Karpas-422 (cell line): ENCODE data around the gene TRAF6. TPM values are rescaled to one million over a fixed set of nuclear protein-coding genes. Genes with fewer than 3 reads are reported as not detected.

ENCODE experiments used
- DNase-seq: peaks from one replicate; pipeline ENCODE4 v3.0.0-alpha.2; 2015
- H2AFZ ChIP-seq: fragments of 200-600 bp; sonication (generic); 2 replicates; pipeline ENCODE4 v1.6.1; 2014; ENCODE audit warnings: antibody characterized with exemption, low read length, mixed read lengths
- H3K27ac ChIP-seq: fragments of 200-600 bp; sonication (generic); 2 replicates; pipeline ENCODE4 v1.5.1; 2014; ENCODE audit warnings: mild to moderate bottlenecking, low read length, moderate library complexity
- H3K27me3 ChIP-seq: fragments of 200-600 bp; sonication (generic); 2 replicates; pipeline ENCODE4 v1.6.1; 2014; ENCODE audit warnings: low read length, mixed read lengths
- H3K36me3 ChIP-seq: fragments of 200-600 bp; sonication (generic); 2 replicates; pipeline ENCODE4 v1.6.1; 2014; ENCODE audit warnings: low read length, mixed read lengths; ENCODE audit not compliant: insufficient read depth
- H3K4me1 ChIP-seq: fragments of 200-600 bp; sonication (generic); 2 replicates; pipeline ENCODE4 v1.6.1; 2014; ENCODE audit warnings: mild to moderate bottlenecking, low read length, mixed read lengths
- H3K4me2 ChIP-seq: fragments of 200-600 bp; sonication (generic); 2 replicates; pipeline ENCODE4 v1.6.1; 2014; ENCODE audit warnings: low read length, low read depth, mild to moderate bottlenecking; ENCODE audit not compliant: poor library complexity, severe bottlenecking
- H3K4me3 ChIP-seq: fragments of 200-600 bp; sonication (generic); 2 replicates; pipeline ENCODE4 v1.5.1; 2014; ENCODE audit warnings: mild to moderate bottlenecking, antibody characterized with exemption, low read length, mixed read lengths
- H3K79me2 ChIP-seq: fragments of 200-600 bp; sonication (generic); 2 replicates; pipeline ENCODE4 v1.6.1; 2014; ENCODE audit warnings: mild to moderate bottlenecking, low read length, mixed read lengths
- H3K9ac ChIP-seq: fragments of 200-600 bp; sonication (generic); 2 replicates; pipeline ENCODE4 v1.6.0; 2014; ENCODE audit warnings: low read length
- H3K9me2 ChIP-seq: fragments of 200-600 bp; sonication (generic), shearing (Covaris generic); replicated peaks from 2 replicates; pipeline ENCODE4 v1.6.0; 2014; ENCODE audit warnings: mild to moderate bottlenecking, low read length, moderate library complexity; ENCODE audit not compliant: insufficient read depth
- H3K9me3 ChIP-seq: fragments of 300-700, 200-600 bp; sonication (generic); 2 replicates; pipeline ENCODE4 v1.6.1; 2014; ENCODE audit warnings: low read length, mixed read lengths
- H4K20me1 ChIP-seq: fragments of 200-600 bp; sonication (generic); 2 replicates; pipeline ENCODE4 v1.6.1; 2014; ENCODE audit warnings: mild to moderate bottlenecking, antibody characterized with exemption, low read length, low read depth; ENCODE audit not compliant: insufficient read depth
- total RNA-seq: library from RNA; depleted of rRNA; stranded (reverse); fragments of >200 nt; shearing (Covaris generic); gene quantifications from 2 replicates; pipeline ENCODE4 v1.2.3, GENCODE V29; 2014; ENCODE audit warnings: low replicate concordance

TRAF6 gene
- total RNA-seq, 1 experiment from 2014 or later, result 13.2 TPM

DNA sequence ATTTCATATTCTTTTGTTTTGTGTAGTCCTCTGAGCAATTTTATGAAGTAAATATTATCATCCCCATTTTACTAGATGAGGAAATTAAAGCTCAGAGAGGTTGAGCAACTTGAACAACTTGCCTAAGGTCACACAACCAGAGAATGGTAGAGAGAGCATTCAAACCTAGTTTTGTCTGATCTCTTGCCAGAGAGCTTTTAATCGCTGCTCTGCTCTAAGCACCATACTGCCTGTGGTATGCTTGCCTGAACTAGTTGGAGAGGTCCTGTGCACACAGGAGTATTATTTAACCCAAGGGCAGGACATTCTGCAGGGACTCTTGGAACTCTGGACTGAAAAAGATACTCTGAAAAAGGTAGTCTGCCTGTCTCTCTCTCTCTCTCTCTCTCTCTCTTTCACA, 38.5 kb downstream of the TRAF6 start:
- DNase-seq, result no peak
- H3K4me1 ChIP-seq, result no peaks in the 10 kb centered on the region
- H3K9me2 ChIP-seq, result no peaks in the 10 kb centered on the region
- H3K36me3 ChIP-seq, result no peaks in the 10 kb centered on the region
- no peaks in the 10 kb centered on the region for H4K20me1 ChIP-seq
- no peak overlapping the region for H3K4me3 ChIP-seq
- no peaks in the 10 kb centered on the region for H3K27me3 ChIP-seq
- H2AFZ ChIP-seq, result no peak overlapping the region
- no peak overlapping the region for H3K9ac ChIP-seq
- no peaks in the 10 kb centered on the region for H3K9me3 ChIP-seq
- H3K79me2 ChIP-seq, result no peaks in the 10 kb centered on the region
- H3K4me2 ChIP-seq, result no peak overlapping the region
- no peak overlapping the region for H3K27ac ChIP-seq

DNA sequence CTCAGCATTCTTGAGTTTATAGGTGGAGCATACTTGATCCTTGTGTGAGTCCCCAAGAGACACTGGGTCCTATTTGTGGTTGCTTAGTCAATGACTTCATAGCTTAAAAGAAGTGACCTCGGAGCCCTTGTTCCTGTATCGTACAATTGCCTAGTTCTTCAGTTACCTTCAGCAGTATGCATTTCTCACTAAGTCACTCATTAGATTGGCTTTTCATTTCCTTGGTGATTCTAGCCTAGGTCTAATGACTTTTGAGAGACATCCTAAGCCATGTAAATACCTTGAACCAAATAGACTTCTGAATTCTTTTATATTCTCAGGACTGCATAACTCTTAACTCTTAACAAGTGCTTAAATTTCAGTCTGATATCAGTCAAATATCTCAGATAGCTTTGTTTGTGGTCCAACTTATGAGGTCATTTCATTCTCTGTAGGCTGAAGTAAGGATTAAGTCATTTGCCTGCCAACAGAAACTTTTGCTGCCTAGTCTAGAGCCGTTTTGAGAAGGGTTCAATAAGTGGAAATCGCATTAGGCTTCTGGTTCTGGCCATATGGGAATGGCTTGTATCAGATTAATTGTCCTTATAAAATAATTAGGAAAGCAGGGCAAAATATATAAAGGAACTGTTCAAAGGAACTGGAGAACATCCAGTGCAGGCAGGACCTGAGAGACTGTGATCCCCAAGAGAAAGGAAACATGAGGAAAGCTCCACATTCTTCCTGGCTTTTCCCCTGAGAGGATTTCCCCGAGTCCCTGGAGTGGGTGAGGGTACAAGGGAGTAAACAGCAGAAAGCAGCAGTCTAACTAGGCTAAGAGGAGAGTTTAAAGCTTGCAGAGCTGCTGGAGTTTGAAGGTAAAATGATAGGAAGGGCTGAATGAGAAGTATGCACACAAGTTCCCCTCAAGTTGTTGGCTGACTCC, 39.9 kb downstream of the TRAF6 start:
- Histone ChIP-seq H3K9me3 (no peaks in the 10 kb centered on the region), H3K79me2 (no peaks in the 10 kb centered on the region), H3K4me2 (no peak overlapping the region), H3K4me1 (no peaks in the 10 kb centered on the region), H3K9me2 (no peaks in the 10 kb centered on the region), H4K20me1 (no peaks in the 10 kb centered on the region), H3K9ac (no peak overlapping the region), H3K27ac (no peak overlapping the region), H3K4me3 (no peak overlapping the region), H2AFZ (no peak overlapping the region), H3K36me3 (no peaks in the 10 kb centered on the region), H3K27me3 (no peaks in the 10 kb centered on the region)
- DNase-seq, result no peak

DNA sequence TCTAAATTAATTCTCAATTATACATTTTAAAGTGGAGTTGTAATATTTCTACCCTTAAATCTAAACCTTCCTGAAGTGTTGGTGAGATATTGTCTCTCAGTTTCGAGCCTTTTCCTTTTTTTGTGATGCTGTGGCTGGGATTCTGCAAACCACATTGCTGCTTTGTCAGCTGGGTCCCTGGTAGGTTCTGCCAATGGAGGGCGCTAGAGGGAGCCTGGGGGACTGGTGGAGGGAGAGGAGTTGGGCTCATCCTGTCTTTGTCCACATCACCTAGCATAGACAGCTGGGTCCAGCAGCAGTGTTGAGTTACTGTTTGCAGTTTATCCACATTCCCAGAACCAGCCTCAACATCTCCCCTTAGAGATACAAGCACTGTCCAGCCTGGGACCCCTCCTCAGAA, 41.0 kb downstream of the TRAF6 start:
- Histone ChIP-seq H3K79me2 (no peaks in the 10 kb centered on the region), H3K9ac (no peak overlapping the region), H3K4me3 (no peak overlapping the region), H3K9me2 (no peaks in the 10 kb centered on the region), H3K4me2 (no peak overlapping the region), H3K27me3 (no peaks in the 10 kb centered on the region), H2AFZ (no peak overlapping the region), H3K27ac (no peak overlapping the region), H3K9me3 (no peaks in the 10 kb centered on the region), H4K20me1 (no peaks in the 10 kb centered on the region), H3K4me1 (no peaks in the 10 kb centered on the region), H3K36me3 (no peaks in the 10 kb centered on the region)
- DNase-seq, result peak; percentile 73

DNA sequence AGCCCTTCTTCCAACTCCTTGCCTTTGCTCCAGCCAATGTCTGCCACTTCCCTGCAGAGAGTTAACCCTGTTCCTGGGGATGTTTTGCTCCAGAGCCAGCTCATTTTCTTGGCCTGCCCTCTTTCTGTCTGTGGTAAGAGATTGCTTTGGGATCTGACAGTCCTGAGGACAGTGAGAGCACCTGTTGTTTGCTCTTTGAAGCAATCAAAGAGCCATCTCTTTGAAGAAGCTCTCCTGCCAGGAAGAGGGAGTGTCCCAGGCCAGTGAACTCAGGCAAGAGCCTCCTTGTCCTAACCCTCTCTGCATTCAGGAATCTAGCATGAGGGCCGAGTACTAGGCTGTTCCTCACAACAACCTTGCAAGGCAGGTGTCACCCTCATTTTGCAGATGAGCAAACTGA, 42.2 kb downstream of the TRAF6 start:
- Histone ChIP-seq H3K9me3 (no peaks in the 10 kb centered on the region), H3K36me3 (no peaks in the 10 kb centered on the region), H3K27me3 (no peaks in the 10 kb centered on the region), H3K4me2 (no peak overlapping the region), H3K79me2 (no peaks in the 10 kb centered on the region), H2AFZ (no peak overlapping the region), H3K27ac (no peak overlapping the region), H3K4me3 (no peak overlapping the region), H3K4me1 (no peaks in the 10 kb centered on the region), H4K20me1 (no peaks in the 10 kb centered on the region), H3K9ac (no peak overlapping the region), H3K9me2 (no peaks in the 10 kb centered on the region)
- DNase-seq, result no peak

DNA sequence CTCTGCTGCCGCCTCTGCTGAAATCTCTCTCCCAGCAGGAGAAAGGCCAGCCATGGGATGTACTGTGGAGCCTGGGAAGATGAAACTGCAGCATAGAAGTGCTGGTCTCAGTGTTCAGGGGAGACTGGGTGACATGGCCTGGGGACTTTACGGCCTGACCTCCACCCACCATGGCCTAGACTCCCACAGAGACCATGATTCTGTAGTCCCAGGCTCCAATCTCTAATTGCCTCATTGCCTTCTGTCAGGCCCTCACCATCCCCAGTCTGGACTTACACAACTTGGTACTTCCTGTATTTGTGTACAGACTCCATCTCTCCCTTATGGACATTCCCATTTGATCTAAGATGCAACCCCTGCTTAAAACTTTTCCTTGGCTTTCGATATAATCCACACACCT, 43.1 kb downstream of the TRAF6 start:
- Histone ChIP-seq H3K9me2 (no peaks in the 10 kb centered on the region), H3K4me2 (no peak overlapping the region), H3K27me3 (no peaks in the 10 kb centered on the region), H3K9me3 (no peaks in the 10 kb centered on the region), H3K36me3 (no peaks in the 10 kb centered on the region), H3K4me1 (no peaks in the 10 kb centered on the region), H3K4me3 (no peak overlapping the region), H3K27ac (no peak overlapping the region), H4K20me1 (no peaks in the 10 kb centered on the region), H3K79me2 (no peaks in the 10 kb centered on the region), H2AFZ (no peak overlapping the region), H3K9ac (no peak overlapping the region)
- DNase-seq, result no peak

DNA sequence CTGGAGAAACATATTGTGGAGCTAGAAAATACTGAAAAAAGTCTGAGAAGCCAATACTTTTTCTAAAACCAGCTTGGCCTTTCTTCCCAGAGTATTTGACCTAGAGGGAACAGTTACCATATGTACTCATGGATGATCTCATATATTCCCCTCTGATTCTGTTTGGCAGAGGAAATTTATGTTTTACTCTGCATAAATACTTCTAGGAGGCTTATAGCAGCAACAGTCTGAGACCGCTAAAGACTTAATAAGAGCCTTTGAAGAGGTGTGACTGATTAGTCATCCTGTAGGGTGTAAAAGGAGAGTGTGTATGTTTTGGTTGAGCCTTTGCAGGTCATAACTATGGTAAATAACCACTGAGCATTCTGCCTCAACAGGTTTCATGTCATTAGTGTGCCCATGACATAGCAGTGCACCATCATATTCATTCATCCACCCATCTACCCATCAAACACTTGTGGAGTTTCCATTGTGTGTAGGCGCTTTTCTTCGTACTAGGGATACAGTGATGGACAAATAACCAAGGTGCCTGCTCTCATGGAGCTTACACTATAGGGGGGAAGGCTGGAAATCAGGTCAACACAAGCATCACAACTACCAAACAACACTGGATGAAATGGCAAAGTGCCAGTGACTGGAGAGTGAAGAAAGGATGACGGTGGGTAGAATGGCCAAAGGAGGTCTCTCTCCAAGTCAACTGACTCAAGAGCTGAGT, 44.5 kb downstream of the TRAF6 start:
- Histone ChIP-seq H4K20me1 (no peaks in the 10 kb centered on the region), H3K4me1 (no peaks in the 10 kb centered on the region), H3K9ac (no peak overlapping the region), H3K27ac (no peak overlapping the region), H2AFZ (no peak overlapping the region), H3K4me3 (no peak overlapping the region), H3K9me3 (no peaks in the 10 kb centered on the region), H3K4me2 (no peak overlapping the region), H3K36me3 (no peaks in the 10 kb centered on the region), H3K79me2 (no peaks in the 10 kb centered on the region), H3K27me3 (no peaks in the 10 kb centered on the region), H3K9me2 (no peaks in the 10 kb centered on the region)
- no peak for DNase-seq

DNA sequence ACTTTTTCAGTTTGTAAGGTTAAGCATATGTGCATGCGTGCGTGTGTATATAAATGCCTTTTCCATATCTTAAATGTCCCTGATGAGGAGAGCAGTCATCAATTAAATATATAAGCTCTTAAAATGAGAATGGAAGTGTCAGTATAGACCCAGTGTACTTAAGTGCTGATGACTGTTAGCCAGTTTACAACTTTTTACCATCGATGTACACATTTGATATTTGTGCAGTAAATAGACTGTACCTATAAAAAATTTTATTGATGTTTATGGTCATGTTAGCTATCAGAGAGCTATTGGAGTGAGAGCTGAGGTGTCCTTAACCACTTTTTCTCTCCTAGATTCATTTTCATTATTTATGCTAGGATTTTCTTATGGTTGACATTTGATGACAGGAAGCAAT, 45.4 kb downstream of the TRAF6 start:
- Histone ChIP-seq H3K9me2 (no peaks in the 10 kb centered on the region), H3K79me2 (no peaks in the 10 kb centered on the region), H3K4me3 (no peak overlapping the region), H3K4me2 (no peak overlapping the region), H3K27ac (no peak overlapping the region), H3K9ac (no peak overlapping the region), H3K36me3 (no peaks in the 10 kb centered on the region), H4K20me1 (no peaks in the 10 kb centered on the region), H3K4me1 (no peaks in the 10 kb centered on the region), H3K27me3 (no peaks in the 10 kb centered on the region), H2AFZ (no peak overlapping the region), H3K9me3 (no peaks in the 10 kb centered on the region)
- no peak for DNase-seq

DNA sequence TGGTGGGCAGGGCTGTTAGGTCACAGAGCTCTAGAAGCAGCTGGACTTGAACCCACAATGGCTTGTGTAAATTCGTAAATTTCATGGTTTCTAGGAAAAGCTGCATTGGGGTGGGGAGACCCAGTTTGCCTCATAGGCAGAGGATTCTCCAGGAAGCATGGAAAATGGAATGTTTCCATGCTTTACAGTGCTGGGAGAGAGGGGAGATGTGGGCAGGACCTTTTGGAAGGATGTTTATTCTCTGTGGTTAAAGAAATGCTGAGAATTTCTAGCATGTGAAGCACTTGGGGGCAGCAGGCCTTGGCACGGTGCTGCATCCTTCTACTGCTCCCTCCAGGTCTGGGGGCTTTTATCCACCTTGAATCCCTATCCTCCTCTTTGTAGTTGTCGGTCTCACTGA, 46.3 kb downstream of the TRAF6 start:
- H4K20me1 ChIP-seq, result no peaks in the 10 kb centered on the region
- H3K27me3 ChIP-seq, result no peaks in the 10 kb centered on the region
- H3K79me2 ChIP-seq, result no peaks in the 10 kb centered on the region
- no peak overlapping the region for H3K4me3 ChIP-seq
- H3K4me2 ChIP-seq, result no peak overlapping the region
- DNase-seq, result no peak
- H3K9ac ChIP-seq, result no peak overlapping the region
- no peaks in the 10 kb centered on the region for H3K4me1 ChIP-seq
- H3K36me3 ChIP-seq, result no peaks in the 10 kb centered on the region
- H3K9me3 ChIP-seq, result no peaks in the 10 kb centered on the region
- H3K9me2 ChIP-seq, result no peaks in the 10 kb centered on the region
- no peak overlapping the region for H3K27ac ChIP-seq
- no peak overlapping the region for H2AFZ ChIP-seq
